CD4-positive, alpha-beta T cell treated with Interleukin-4 for 4 hours (primary cell): ENCODE data around the gene ROR1.
"Not testable (repeated sequence)": the region's sequence is repeated elsewhere in the genome, so short reads cannot be mapped to it uniquely, and the experiment has no call there.

Experiments
- DNase-seq: peaks from one replicate; pipeline ENCODE4 v3.0.0-alpha.2; 2020

The ROR1 gene

DNA sequence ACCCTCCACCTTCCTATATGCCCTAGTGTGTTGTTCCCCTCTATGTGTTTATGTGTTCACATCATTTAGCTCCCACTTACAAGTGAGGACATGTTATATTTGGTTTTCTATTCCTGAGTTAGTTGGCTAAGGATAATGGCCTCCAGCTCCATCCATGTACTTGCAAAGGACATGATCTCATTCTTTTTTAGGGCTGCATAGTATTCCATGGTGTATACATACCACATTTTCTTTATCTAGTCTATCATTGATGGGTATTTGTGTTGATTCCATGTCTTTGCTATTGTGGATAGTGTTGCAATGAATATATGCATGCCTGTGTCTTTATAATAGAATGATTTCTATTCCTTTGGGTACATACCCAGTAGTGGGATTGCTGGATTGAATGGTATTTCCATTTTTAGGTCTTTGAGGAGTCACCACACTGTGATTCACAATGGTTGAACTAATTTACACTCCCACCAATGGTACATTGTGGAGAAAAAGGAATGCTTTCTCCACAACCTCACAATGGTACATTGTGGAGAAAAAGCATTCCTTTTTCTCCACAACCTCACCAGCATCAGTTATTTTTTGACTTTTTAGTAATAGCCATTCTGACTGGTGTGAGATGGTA is 52.5 kb downstream of the ROR1 start:
- not testable (repeated sequence) for DNase-seq

GRCh38 chr1:63827411-63828321 is 53.8 kb downstream of the ROR1 start:
- no peak for DNase-seq

- no peak for DNase-seq
Observed at GRCh38 chr1:63828322-63829044, 54.7 kb downstream of the ROR1 start.

GRCh38 chr1:63829349-63830327 is 55.8 kb downstream of the ROR1 start:
- no peak for DNase-seq

DNA sequence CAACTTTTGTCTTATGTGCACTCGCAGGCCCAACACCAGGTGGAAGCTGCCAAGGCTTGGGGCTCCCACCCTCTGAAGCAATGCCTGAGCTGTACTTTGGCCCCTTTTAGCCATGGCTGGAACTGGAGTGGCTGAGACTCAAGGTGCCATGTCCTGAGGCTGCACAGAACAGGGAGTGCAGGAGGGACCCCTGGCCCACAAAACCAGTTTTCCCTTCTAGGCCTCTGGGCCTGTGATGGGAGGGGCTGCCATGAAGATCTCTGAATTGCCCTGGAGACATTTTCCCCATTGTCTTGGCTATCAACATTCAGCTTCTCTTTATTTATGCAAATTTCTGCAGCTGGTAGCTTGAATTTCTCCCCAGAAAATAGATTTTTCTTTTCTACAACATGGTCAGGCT is 57.6 kb downstream of the ROR1 start:
- no peak for DNase-seq

GRCh38 chr1:63833363-63834119 is 59.7 kb downstream of the ROR1 start:
- DNase-seq: no peak

- DNase-seq: no peak
Observed at GRCh38 chr1:63835128-63835527, 61.3 kb downstream of the ROR1 start.

- DNase-seq: no peak
Observed at GRCh38 chr1:63836374-63836773, 62.6 kb downstream of the ROR1 start.

DNA sequence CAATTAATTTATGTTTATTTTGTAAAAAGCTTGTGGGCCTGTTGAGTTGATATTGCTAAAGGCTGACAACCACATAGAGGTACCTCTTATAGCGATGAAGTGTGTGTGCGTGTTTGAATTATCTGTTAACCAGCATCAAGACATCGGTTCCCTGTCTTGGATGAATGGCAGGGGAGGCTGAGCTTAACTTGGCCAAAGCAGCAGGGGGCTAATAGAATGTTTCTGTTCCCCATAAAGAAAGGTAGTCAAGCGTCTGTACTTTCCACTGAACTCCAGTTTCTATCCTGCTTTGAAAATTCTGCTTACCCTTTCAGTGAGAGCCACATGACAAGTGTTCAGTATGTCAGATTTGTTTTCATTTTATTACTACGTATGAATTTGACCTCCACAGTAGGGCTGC is 63.0 kb downstream of the ROR1 start:
- DNase-seq: no peak

DNA sequence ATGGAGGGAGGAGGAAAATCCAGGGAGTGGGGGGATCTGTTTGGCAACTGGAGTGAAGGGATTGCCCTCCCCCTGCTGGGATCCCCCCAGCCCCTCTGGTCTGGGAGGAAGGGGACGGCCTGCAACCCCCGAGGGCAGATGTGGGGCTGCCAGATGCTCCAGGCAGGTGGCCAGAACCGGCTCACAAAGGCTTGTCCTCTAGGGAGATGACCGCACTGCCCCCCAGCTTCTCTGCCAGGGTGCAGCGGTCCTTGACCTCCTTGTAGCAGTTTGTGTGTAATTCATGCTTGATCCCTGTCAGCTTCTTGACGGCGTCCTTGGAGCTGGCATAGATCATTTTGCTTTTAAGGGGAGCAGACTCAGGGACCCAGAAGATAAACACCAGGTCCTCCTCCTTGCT is 69.2 kb downstream of the ROR1 start:
- no peak for DNase-seq

GRCh38 chr1:63843884-63844283 is 70.1 kb downstream of the ROR1 start:
- DNase-seq: no peak

- DNase-seq: no peak
Observed at GRCh38 chr1:63845346-63845745, 71.5 kb downstream of the ROR1 start.

DNA sequence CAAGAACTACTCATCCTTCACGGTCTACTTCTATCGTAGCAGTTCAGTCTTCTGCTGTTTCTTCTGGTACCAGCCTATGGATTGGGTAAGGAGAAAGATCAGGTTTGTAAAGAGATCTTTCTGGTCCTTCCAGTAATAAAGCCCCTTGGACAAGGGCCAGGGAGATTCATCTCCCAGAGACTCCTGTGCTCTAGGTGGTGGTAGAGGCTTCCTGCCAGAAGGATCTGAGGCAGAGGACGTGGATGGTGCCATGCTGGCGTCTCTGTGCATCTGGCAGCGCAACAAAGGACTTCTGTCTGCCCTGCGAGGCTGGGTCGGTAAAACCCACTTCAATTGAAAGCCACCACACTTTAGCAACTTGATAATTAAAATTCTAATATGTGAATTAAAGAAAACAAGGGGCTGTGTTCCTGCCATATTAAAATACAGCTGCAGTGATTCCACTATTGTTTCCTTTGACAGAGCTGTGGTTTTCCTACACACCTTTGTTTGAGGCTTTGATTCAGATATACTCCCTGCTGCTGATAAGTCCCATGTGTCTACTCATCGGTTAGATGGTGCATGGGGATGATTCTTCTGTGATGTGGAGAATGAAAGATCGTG is 73.6 kb downstream of the ROR1 start:
- no peak for DNase-seq

GRCh38 chr1:63848733-63849132 is 74.9 kb downstream of the ROR1 start:
- DNase-seq: no peak

- no peak for DNase-seq
Observed at GRCh38 chr1:63849149-63849548, 75.3 kb downstream of the ROR1 start.

DNA sequence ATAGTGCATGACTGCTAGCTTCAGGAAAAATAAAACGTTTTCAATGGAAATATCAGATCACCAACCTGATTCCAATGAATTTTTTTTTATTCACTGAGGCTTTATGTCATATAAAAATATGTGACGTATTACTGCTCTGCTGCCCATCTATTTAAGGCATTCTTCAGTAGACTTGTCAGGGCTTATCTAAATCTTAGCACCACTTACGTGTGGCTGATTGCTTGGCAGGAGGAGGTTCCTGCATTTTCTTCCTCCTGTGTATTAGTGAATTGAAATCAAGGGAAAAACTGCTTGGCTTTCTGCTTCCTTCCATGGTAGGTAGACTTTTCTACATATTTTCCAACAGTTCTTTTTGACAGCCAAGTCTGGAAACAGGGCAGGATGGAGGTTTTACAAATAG is 80.3 kb downstream of the ROR1 start:
- DNase-seq: no peak

DNA sequence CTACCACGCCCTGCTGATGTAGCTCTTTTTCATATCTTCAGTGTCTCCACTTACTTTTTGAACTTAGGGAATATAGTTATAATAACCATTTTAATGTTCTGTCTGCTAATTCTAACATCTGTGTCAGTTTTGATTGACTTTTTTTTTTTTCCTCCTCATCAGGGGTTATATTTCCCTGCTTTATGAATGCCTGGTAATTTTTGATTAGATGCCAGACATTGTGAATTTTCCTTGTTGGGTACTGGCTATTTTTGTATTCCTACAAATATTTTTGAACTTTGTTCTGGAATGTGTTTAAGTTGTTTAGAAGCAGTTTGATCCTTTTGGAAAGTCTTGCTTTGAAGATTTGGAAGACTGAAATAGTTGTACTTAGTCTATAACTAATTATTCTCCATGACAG is 82.1 kb downstream of the ROR1 start:
- DNase-seq: no peak

GRCh38 chr1:63856924-63857323 is 83.1 kb downstream of the ROR1 start:
- DNase-seq: no peak

- DNase-seq: no peak
Observed at GRCh38 chr1:63857478-63857877, 83.7 kb downstream of the ROR1 start.

DNA sequence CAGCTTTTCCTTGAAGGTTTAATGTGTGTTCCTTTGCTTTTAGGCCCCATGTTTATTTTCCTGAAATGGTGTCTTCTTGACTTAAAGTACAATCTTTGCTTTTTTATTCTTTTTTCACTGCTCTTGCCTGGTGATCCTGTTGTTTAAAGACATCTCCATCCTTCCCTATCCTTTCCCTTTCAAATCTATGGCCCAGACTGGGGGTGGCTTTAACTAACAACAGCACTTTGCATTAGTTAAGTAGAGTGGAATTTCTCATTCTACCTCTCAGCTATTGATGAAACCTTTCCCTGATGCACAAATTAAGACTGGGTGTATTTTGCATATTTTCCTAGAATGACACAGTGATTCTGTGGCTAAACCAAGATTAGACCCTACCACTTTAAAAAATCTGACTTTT is 84.3 kb downstream of the ROR1 start:
- no peak for DNase-seq
